GM21360 (cell line): ENCODE measurements around the gene PPP1R7.

ENCODE experiments used
- ATAC-seq: cut with Tn5 transposase; IDR thresholded peaks from one replicate; pipeline ENCODE4 v1.9.1; 2021; ENCODE audit warnings: mild to moderate bottlenecking, moderate library complexity; ENCODE audit not compliant: unreplicated experiment

Gene PPP1R7

DNA sequence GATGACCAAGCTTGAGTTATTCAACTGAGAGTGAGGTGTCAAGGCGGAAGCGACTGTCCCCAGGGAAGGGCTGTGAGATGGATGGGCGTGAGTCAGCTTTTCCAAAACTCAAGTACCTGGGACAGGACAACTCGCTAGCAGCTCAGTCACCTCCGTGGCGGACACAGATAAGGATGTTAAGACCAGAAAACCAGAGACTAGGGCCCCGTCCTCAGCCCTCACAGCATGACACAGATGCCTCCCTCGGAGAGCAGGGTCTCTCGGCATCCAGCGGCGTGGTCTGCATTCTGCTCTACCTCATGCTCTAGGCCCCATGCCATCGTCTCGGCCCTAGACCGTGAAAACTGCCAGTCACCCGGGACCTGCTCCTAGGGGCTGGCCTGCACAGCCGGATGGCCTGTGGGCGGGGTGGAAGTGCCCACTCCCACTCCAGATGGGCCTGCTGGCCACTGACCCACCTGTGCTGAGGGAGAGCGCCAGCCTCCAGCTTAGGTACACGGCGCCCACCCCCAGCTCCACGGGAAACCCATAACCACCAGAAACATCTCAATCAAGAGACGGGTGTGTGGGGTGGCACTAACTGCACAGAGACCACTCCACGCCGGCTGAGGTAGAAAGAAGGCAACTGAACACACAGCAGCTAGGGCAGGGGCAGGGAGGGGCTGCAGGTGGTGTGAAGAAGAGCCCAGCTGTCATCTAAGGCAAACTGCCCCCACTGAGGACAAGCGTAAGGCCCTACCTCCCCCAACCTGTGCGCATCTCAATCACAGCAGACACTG, 78.0 kb downstream of the PPP1R7 start:
- ATAC-seq: no peak

DNA sequence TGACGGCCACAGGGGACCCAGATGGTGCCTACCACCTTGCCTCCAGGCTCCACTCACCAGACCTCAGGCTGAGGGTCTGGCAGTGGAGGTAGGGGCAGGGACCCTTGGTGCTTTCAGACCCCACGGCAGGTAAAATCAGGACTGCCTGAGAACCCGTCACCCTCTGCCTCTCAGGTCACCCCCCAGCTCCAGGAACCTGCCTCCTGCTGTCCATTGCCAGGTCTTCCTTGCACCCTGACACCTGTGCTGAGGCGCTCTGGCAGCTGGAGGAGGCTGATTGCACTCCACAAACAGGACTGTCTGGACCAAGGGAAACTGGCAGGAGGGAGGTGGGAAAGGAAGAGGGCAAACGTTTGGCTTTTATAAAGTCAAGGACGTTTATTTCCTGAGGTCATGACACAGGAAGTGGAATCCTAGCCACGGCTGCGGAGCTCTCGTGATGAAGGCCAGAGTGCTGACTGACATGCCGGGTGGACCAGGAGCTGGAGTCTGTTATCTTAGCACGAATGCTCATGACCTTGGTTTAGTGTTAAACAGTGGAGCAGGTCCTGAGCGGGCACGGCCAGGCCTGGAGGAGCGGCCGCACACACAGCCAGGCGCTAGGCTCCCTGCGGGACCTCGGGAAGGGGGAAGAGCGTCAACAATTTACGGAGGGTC, 78.7 kb downstream of the PPP1R7 start:
- ATAC-seq: no peak

DNA sequence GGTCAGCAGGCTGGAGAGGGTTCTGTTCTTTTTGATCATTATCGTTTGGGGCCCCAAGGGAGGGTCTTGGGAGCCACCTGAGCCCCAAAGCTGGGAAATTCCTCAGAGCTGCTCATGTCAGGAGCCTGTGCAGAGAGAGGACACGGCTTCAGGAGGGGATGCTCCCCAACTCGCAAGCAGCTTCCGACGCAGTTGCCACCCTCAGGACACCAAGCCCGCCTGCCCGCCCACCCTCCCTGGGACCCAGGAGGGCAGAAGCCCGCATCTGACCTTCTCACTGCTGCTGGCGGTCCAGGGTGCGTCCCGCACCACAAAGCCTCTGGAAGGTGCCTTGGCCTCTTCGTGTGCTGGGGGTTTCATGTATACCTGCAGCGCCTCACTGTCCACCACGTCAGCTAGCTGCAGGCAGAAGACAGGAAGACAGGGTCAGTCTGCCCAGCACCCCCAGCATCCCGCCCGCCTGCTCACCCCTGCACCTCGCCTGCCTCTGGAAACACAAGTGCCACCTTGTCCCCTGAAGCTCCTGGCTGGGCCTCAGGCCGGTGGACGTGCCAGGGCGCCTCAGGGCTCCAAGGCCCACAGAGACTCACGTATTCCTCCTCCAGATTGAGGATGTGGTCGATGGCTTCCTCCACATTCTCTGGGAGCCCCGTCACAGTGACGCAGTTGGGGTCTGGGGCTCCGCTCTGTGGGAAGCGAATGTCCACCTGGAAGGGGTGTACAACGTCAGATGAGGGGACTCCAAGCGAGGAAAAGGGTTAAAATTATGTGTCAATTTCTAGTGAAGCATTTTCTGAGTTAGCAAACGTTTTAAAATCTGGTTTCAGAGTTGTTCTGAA, 79.5 kb downstream of the PPP1R7 start:
- no peak for ATAC-seq

DNA sequence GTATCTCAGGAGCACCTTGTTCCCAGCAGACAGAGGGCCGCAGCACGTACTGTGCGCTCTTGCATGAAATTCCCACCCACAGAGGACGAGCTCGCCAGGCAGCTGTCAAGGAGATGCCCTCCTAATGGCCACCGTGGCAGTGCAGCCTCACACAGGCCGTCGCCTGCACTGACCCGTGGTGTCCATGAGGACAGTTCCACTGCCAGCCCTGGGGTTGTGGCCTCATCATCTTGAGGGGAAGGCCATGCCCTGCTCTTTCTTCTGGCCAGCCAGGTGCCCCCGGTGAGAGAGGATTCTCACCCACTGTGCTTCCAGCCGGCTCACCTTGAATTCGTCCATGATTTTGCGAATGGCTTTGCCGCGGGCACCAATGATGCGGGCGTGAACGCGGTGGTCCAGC, 80.2 kb downstream of the PPP1R7 start:
- no peak for ATAC-seq

- ATAC-seq: no peak
Measured at GRCh38 chr2:241232736-241233575, 82.7 kb downstream of the PPP1R7 start.
